SU-DHL-6 (cell line): Measurements from ENCODE around the gene SERPINI1.

Source experiments
- EZH2phosphoT487 ChIP-seq: fragments of 200-600 bp; sonication (generic), shearing (Covaris generic); conservative IDR thresholded peaks from 2 replicates; pipeline ENCODE4 v1.6.1; 2018; ENCODE audit warnings: mild to moderate bottlenecking, antibody characterized with exemption, low read length, moderate library complexity, mixed read lengths
- TF ChIP-seq, protein P1 (sequence below): fragments of 200-600 bp; sonication (generic); IDR thresholded peaks from one replicate; pipeline ENCODE4 v1.5.1; 2017; ENCODE audit warnings: antibody characterized with exemption, mild to moderate bottlenecking, low read length, moderate library complexity; ENCODE audit not compliant: insufficient read depth, poor library complexity, severe bottlenecking

DNA sequence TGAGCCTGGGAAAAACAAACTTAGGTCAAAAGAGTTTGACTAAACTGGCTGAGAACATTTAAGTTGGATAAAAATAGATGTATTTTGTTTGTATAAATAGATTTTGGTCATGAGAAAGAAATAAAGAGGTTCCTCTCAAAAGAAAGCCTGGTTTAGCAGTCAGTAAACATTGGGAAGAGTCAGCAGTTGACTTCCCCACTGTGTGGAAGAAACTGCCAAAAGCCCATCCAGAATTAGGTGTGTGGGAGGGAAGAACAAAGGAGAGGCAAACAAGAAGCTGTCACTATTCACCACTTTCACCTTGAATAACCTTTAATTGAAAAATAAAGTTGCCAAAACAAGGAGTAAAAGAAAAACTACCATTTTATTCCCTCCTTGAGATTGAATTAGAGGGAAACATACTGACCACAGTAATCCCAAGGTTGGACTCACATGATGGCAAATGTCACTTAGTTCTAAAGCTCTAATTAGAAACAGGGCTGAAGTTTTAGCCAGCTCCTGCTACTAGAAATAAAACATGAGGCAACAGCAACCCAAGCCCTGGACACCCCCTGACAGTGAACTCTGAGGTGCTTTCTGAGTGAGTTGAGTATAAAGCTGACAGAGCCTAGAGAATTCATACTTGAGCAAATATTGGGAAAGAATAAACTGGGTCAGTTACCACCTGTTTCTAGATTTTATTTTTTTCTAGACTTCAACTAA, 139.3 kb downstream of the SERPINI1 start:
- TF ChIP-seq, protein P1, sequence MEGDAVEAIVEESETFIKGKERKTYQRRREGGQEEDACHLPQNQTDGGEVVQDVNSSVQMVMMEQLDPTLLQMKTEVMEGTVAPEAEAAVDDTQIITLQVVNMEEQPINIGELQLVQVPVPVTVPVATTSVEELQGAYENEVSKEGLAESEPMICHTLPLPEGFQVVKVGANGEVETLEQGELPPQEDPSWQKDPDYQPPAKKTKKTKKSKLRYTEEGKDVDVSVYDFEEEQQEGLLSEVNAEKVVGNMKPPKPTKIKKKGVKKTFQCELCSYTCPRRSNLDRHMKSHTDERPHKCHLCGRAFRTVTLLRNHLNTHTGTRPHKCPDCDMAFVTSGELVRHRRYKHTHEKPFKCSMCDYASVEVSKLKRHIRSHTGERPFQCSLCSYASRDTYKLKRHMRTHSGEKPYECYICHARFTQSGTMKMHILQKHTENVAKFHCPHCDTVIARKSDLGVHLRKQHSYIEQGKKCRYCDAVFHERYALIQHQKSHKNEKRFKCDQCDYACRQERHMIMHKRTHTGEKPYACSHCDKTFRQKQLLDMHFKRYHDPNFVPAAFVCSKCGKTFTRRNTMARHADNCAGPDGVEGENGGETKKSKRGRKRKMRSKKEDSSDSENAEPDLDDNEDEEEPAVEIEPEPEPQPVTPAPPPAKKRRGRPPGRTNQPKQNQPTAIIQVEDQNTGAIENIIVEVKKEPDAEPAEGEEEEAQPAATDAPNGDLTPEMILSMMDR, result no peak
- no peak for TF ChIP-seq EZH2phosphoT487
